Skeletal muscle cell (primary cell): ENCODE measurements around the gene NAV2.

Experiments used
- DNase-seq: peaks from one replicate; pipeline ENCODE4 v3.0.0-alpha.2; 2010; ENCODE audit warnings: low read depth
- H3K4me3 ChIP-seq: 2 replicates; pipeline ENCODE4 v1.5.1; 2011; ENCODE audit warnings: low read depth, mild to moderate bottlenecking, control low read depth, low read length, moderate library complexity

Gene NAV2

GRCh38 chr11:19768197-19768596 is 55.6 kb downstream of the NAV2 start:
- H3K4me3 ChIP-seq = no peak overlapping the region
- no peak for DNase-seq

GRCh38 chr11:19768815-19769214 is 56.2 kb downstream of the NAV2 start:
- H3K4me3 ChIP-seq = no peak overlapping the region
- no peak for DNase-seq

- H3K4me3 ChIP-seq = no peak overlapping the region
- peak; percentile 30 for DNase-seq
Observed at GRCh38 chr11:19769820-19770219, 57.2 kb downstream of the NAV2 start.

DNA sequence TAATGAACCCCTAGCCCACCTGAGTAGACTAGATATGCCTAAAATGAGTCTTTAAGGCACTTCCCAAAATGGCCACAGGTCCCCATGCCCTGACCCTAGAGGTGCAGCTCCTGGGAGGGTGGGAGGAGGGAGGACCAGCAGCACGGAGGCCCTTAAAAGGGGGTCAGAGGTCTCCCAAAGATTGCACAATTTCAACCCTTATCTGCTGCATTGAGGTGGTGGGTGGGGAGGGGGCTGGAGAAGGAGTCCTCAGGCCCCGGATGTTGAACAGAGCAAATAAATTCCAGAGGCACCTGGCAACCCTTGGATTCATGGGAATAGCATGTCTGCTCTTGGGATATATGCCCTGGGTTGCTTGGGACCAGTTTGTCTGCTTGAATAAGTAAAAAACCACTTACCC is 57.6 kb downstream of the NAV2 start:
- DNase-seq = no peak
- no peak overlapping the region for H3K4me3 ChIP-seq

- no peak overlapping the region for H3K4me3 ChIP-seq
- DNase-seq = no peak
Observed at GRCh38 chr11:19771463-19771862, 58.8 kb downstream of the NAV2 start.

GRCh38 chr11:19772480-19772879 is 59.8 kb downstream of the NAV2 start:
- no peak for DNase-seq
- no peak overlapping the region for H3K4me3 ChIP-seq

GRCh38 chr11:19774329-19774728 is 61.7 kb downstream of the NAV2 start:
- no peak overlapping the region for H3K4me3 ChIP-seq
- DNase-seq = no peak

- no peak for DNase-seq
- H3K4me3 ChIP-seq = no peak overlapping the region
Observed at GRCh38 chr11:19774817-19775580, 62.4 kb downstream of the NAV2 start.

DNA sequence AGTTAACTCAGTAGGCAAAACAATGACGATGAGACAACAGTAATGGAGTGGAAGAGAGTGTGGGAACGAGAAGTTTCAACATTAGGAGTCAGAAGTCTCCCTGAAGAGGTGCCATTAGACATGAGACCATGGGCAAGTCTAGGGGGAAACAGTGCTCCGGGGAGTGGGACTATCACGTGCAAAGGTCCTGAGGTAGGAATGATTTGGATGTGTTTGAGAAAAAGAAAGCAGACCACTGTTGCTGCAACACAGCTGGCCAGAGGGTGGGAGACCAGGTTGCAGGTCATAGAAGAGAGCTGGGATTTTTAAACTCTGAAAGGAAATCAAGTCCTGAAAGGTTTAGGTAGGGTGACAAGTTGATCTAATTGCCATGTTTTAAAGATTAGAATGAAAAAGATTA is 63.0 kb downstream of the NAV2 start:
- DNase-seq = no peak
- no peak overlapping the region for H3K4me3 ChIP-seq

DNA sequence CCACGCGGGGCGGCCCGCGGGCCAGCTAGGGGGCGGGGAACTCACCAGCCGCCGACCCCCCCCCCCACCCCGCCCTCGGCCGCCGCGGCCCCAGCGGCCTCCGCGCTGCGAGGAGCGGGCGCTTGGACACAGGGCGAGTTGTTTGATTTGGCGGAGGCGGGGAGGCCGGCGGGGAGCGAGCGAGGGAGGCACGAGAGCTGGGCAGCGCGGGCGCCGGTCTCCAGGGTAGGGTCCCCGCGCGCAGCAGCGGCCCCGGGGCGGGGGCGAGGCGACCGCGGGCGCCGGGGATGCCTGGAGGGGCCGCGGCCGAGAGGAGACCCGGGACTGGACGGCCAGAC is 64.4 kb downstream of the NAV2 start:
- peak overlapping the region; percentile 42 for H3K4me3 ChIP-seq
- no peak for DNase-seq

DNA sequence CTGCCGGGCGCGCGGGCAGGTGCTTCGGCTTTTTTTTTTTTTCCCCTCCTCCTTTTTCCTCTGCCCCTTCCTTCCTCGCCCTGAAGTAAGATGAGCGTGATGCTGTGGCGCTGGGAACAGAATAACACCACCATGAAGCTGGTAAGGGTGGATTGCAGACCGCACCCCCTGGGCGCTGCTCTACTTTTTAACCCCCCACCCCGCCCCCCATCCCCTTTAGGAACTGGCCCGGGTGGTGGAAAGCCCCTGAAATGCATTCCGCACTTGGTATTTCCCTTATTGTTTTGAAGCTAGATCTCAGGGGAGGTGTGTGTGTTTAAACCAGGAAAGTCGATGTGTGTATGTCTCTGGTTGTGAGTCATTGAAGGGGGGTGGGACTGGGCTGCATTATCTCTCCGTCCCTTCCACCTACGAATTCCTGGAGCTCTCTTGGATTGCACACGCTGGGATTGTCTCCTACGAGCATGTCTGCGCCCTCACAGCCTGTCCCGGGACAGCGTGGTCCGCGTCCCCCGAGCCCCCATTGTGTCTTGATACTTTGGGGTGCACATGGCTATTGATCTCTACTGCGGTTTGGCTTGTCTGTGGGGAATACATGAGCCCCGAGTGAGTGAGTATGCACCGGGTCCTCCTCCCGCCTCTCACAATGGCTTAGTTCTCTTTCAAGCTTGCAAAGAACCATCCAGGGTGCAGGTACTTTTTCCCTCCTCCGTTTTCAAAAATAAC is 64.9 kb downstream of the NAV2 start:
- DNase-seq = peak; percentile 53
- H3K4me3 ChIP-seq = peak overlapping the region; percentile 42

- no peak for DNase-seq
Observed at GRCh38 chr11:19779740-19780139, 67.1 kb downstream of the NAV2 start.

GRCh38 chr11:19781351-19781750 is 68.7 kb downstream of the NAV2 start:
- DNase-seq = no peak
- H3K4me3 ChIP-seq = no peak overlapping the region

More at GRCh38 chr11:19779740-19780139, 67.1 kb downstream of the NAV2 start:
- no peak overlapping the region for H3K4me3 ChIP-seq

DNA sequence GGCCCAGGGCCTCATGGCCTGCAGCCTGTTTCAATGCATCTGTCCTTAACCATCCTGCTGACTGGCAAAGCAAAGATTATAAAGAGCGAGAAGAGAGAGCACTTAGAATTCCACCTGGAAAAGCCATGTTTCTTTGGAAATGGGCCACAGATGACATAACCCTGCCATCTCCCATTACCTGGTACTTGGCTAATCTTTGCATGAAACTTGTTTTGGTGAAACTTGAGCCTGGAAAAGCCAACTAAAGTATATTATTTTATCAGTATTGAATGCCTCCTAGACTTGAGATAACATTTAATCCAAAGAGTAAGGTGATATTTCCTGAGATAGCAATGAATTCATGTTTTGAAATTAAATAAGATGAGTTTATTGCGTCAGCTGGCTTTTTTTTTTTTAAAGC is 72.6 kb downstream of the NAV2 start:
- no peak for DNase-seq
- H3K4me3 ChIP-seq = no peak overlapping the region

- no peak overlapping the region for H3K4me3 ChIP-seq
- DNase-seq = no peak
Observed at GRCh38 chr11:19786644-19787043, 74.0 kb downstream of the NAV2 start.

DNA sequence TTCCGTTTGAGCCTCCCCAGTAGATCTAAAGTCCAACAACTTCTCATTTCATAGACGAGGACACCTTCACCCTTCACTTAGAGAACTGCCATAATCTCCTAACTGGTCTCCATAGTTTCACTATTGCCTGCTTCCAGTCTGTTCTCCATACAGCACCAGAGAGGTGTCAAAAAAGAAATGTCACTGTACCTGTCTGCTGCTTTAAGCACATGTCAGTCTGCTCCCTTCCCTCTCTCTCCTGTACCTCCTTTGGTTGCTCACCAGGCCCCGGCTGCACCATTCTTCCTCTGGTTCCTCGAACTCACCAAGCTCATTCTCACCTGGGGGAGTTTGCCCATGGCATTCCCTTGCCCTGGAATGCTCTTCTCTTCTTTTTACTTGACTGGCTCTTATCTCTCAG is 75.8 kb downstream of the NAV2 start:
- no peak overlapping the region for H3K4me3 ChIP-seq
- DNase-seq = no peak

DNA sequence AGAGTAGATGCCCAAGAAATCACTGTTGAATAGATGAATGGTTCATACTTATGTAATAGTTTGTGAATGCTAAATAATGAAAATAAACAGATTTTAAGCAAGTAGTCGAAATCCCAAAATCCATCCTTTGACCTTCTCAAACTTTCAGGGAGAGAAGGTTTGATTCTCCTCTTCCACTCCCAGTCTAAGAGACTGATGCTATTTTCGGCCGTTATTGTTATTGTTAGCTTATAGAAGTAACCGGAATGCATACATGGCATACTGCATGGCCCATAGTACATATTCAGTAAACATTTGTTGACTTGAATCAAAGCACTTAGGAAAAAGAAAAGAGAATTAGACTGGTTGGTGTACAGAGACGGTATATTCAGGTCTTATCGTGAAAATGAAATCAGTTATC is 76.6 kb downstream of the NAV2 start:
- DNase-seq = no peak
- H3K4me3 ChIP-seq = no peak overlapping the region

GRCh38 chr11:19789835-19790710 is 77.4 kb downstream of the NAV2 start:
- peak; percentile 34 for DNase-seq
- H3K4me3 ChIP-seq = no peak overlapping the region

GRCh38 chr11:19790831-19791552 is 78.4 kb downstream of the NAV2 start:
- no peak overlapping the region for H3K4me3 ChIP-seq
- no peak for DNase-seq

- no peak overlapping the region for H3K4me3 ChIP-seq
- DNase-seq = no peak
Observed at GRCh38 chr11:19792510-19792909, 79.9 kb downstream of the NAV2 start.
